ENCODE data around the gene ZNF276.

GRCh38 chr16:89729863-89730593, 8.7 kb downstream of the ZNF276 start:
- no peak for TF ChIP-seq EZH2 (IDR thresholded peaks at IDR 0.05)
- TF ChIP-seq POLR2AphosphoS5 (IDR thresholded peaks at IDR 0.05; ENCODE audit: borderline replicate concordance, low read depth, low read length), result no peak
- TF ChIP-seq FOXP2 (optimal IDR thresholded peaks at IDR 0.05; ENCODE audit: control extremely low read depth, extremely low read length, insufficient read depth), result no peak
